Lower leg skin (tissue), 4 donors: ENCODE results near the gene UCHL1. TPM values are rescaled to one million over a fixed set of nuclear protein-coding genes. Genes with fewer than 3 reads are reported as not detected.
"Not testable (repeated sequence)": the region's sequence is repeated elsewhere in the genome, so short reads cannot be mapped to it uniquely, and the experiment has no call there.

Experiments used
- DNase-seq, 2 donors: peaks; one replicate each; pipeline ENCODE4 v3.0.0-alpha.2; 2019; ENCODE audit warnings: low spot score in 2 of 2
- H3K4me3 ChIP-seq: fragments of 200-600 bp; sonication (generic); 2 replicates; pipeline ENCODE4 v1.5.1; 2017; ENCODE audit warnings: mild to moderate bottlenecking, low read depth; ENCODE audit not compliant: poor library complexity, severe bottlenecking
- POLR2A ChIP-seq, 2 donors: fragments of 450-650 bp; IDR thresholded peaks; one replicate each; pipeline ENCODE4 v1.6.1; 2016 to 2017; ENCODE audit warnings: antibody characterized with exemption in 2 of 2, mild to moderate bottlenecking in 1 of 2, moderate library complexity in 1 of 2
- WGBS, 2 donors: methylation state at CpG; one replicate each; pipeline ENCODE4 v1.1.5; 2018; 5-methylcytosine and 5-hydroxymethylcytosine counted together
- intact Hi-C: fragments of 100-400 bp; cut with DNase I; formaldehyde crosslinking; loops from one replicate; pipeline ENCODE4 v1.15.0; 2023; ENCODE audit warnings: low total_unique reads
- total RNA-seq, 4 donors: library from RNA; depleted of rRNA; stranded (reverse); fragments of >200 nt; gene quantifications; one replicate each; pipeline ENCODE4 v1.1.0, GENCODE V29; 2016
- TF ChIP-seq, protein P1 (sequence below), 3 donors: fragments of 450-650 bp; IDR thresholded peaks; one replicate each; pipeline ENCODE4 v1.5.1; 2016; ENCODE audit warnings: antibody characterized with exemption in 3 of 3, mild to moderate bottlenecking in 3 of 3, moderate library complexity in 2 of 3

The UCHL1 gene
- total RNA-seq, 4 donors from 2014 or later = 2.2 to 8.3 (median 5.1) TPM

DNA sequence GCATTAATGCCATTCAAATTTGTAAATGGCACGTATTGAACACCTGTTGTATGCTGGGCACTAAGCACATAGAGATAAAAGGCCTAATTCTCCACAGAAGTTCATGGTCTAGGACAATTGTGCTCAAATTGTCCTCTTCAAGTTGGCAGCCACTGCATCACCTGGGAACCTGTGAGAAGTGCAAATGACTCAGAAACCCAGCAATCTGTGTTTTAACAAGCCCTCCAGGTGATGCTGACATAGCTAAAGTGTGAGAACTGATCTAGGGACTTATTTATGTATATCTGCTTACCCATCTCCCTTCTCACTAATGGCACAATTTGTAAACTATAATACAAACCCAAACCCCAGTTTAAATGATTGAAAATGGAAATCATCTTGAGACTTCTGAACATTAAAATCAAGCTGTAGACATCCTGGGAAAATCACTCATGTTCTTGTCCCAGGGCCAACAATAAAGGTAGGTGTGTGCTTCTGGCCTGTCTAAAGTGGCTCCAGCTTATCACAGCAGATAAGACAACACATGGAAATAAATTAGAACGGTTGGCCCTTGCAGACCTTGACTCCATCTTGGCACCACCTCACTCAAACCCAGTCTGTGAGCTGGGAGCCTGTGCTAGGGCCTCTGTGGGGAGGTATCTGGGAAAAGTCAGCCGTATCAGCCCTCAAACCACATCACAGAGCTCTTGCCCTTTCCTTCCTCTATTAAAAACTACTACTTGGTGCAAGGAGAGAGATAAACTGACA lies 46.8 kb downstream of the UCHL1 start:
- 71 to 77% methylated on average over 3 of the region's 3 CpGs for WGBS, 2 donors
- DNase-seq = no peak
- TF ChIP-seq, protein P1, sequence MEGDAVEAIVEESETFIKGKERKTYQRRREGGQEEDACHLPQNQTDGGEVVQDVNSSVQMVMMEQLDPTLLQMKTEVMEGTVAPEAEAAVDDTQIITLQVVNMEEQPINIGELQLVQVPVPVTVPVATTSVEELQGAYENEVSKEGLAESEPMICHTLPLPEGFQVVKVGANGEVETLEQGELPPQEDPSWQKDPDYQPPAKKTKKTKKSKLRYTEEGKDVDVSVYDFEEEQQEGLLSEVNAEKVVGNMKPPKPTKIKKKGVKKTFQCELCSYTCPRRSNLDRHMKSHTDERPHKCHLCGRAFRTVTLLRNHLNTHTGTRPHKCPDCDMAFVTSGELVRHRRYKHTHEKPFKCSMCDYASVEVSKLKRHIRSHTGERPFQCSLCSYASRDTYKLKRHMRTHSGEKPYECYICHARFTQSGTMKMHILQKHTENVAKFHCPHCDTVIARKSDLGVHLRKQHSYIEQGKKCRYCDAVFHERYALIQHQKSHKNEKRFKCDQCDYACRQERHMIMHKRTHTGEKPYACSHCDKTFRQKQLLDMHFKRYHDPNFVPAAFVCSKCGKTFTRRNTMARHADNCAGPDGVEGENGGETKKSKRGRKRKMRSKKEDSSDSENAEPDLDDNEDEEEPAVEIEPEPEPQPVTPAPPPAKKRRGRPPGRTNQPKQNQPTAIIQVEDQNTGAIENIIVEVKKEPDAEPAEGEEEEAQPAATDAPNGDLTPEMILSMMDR (IDR thresholded peaks at IDR 0.05) = no peak
- TF ChIP-seq POLR2A (IDR thresholded peaks at IDR 0.05) = no peak
- intact Hi-C loops = no loop called here
- H3K4me3 ChIP-seq = no peak overlapping the region

DNA sequence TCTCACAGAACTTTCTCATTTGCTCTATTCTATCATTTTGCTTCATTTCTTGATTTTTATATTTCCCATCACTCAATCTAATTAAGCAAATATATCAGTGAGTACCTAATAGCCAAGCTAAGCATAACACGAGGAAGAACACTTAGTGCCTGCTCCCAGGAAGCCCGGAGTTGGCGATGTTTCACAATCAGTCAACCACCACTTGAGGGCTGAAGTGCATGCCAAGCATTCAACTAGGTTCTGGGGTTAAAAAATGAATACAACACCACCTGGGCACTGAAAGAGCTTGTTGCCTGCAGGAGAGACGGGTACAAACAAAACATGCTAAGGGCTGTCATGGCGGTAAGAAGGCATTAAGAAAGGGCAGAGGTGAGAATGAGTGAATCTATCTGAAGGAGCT lies 47.5 kb downstream of the UCHL1 start:
- no peak overlapping the region for H3K4me3 ChIP-seq
- WGBS, 2 donors = 58 to 79% methylated on average over 5 of the region's 5 CpGs
- TF ChIP-seq POLR2A (IDR thresholded peaks at IDR 0.05) = no peak
- TF ChIP-seq, protein P1 (IDR thresholded peaks at IDR 0.05) = no peak
- intact Hi-C loops = no loop called here
- DNase-seq = no peak

GRCh38 chr4:41305476-41305875 lies 48.7 kb downstream of the UCHL1 start:
- TF ChIP-seq, protein P1 (IDR thresholded peaks at IDR 0.05) = no peak
- TF ChIP-seq POLR2A (IDR thresholded peaks at IDR 0.05) = no peak
- H3K4me3 ChIP-seq = no peak overlapping the region
- WGBS, 2 donors = 91 to 94% methylated on average over 3 of the region's 3 CpGs
- intact Hi-C loops = no loop called here
- DNase-seq = no peak

GRCh38 chr4:41307638-41308037 lies 50.9 kb downstream of the UCHL1 start:
- intact Hi-C loops = no loop called here
- no peak overlapping the region for H3K4me3 ChIP-seq
- TF ChIP-seq, protein P1 (IDR thresholded peaks at IDR 0.05) = no peak
- TF ChIP-seq POLR2A (IDR thresholded peaks at IDR 0.05) = no peak
- DNase-seq = no peak
- WGBS, 2 donors = 81 to 89% methylated on average over 1 of the region's 1 CpG

DNA sequence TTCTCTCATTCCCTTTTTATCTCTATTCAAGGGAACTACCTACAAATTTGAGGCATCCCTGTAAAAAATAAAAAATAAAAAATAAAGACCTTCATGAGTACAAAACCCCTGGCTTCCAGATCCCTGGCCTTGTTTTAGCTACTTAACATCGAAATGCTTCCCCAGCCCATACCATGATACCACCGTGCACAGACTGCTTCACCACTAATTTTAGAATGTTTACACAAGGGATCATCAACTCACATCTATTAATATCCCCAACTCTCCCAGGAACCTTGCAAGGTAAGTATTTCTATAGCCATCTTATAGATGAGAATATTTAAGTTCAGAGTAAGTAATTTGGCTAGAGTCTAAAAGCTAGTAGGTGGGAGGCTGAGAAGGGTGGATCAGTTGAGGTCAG lies 51.7 kb downstream of the UCHL1 start:
- WGBS, 2 donors = 83 to 87% methylated on average over 2 of the region's 2 CpGs
- H3K4me3 ChIP-seq = no peak overlapping the region
- TF ChIP-seq, protein P1 (IDR thresholded peaks at IDR 0.05) = no peak
- TF ChIP-seq POLR2A (IDR thresholded peaks at IDR 0.05) = no peak
- intact Hi-C loops = no loop called here
- no peak for DNase-seq

DNA sequence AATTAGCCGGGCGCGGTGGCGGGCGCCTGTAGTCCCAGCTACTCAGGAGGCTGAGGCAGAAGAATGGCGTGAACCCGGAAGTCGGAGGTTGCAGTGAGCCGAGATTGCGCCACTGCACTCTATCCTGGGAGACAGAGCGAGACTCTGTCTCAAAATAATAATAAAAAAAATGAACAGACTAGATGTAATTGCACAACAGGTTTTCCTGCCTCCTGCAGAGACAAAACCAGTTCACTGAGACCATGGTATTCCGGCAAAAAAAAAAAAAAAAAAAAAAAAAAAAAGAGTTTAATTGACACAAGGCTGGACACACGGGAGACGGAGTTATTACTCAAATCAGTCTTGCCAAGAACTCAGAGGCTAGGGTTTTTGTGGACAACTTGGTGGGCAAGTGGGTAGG lies 58.7 kb downstream of the UCHL1 start:
- intact Hi-C loops, H3K4me3 ChIP-seq, DNase-seq: not testable (repeated sequence)
- WGBS, 2 donors = 94 to 97% methylated on average over 14 of the region's 14 CpGs
